ENCODE data around the gene RARG. TPM values are rescaled to one million over a fixed set of nuclear protein-coding genes. Genes with fewer than 3 reads are reported as not detected.

The RARG gene
- total RNA-seq, 1 experiment from 2014 or later: 77.2 TPM

DNA sequence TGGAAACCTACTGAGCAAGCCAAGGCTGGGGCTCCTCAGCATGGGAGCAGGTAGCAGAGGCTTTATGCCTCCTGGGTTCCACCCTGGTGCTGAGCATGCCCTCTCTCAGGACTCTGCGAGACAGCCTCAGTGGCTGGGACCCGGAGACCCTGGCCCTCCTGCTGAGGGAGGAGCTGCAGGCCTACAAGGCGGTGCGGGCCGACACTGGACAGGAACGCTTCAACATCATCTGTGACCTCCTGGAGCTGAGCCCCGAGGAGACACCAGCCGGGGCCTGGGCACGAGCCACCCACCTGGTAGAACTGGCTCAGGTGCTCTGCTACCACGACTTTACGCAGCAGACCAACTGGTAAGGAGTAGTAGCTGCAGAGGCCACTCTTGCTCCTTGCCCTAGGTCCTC, 44.5 kb upstream of the RARG start:
- TF ChIP-seq NR3C1 (CRISPR knock-in tag; conservative IDR thresholded peaks at IDR 0.05; ENCODE audit: low read depth): no peak
- TF ChIP-seq, protein P1, sequence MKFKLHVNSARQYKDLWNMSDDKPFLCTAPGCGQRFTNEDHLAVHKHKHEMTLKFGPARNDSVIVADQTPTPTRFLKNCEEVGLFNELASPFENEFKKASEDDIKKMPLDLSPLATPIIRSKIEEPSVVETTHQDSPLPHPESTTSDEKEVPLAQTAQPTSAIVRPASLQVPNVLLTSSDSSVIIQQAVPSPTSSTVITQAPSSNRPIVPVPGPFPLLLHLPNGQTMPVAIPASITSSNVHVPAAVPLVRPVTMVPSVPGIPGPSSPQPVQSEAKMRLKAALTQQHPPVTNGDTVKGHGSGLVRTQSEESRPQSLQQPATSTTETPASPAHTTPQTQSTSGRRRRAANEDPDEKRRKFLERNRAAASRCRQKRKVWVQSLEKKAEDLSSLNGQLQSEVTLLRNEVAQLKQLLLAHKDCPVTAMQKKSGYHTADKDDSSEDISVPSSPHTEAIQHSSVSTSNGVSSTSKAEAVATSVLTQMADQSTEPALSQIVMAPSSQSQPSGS (CRISPR knock-in tag; IDR thresholded peaks at IDR 0.05; ENCODE audit: borderline replicate concordance, low read depth): no peak
- TF ChIP-seq, protein P2, sequence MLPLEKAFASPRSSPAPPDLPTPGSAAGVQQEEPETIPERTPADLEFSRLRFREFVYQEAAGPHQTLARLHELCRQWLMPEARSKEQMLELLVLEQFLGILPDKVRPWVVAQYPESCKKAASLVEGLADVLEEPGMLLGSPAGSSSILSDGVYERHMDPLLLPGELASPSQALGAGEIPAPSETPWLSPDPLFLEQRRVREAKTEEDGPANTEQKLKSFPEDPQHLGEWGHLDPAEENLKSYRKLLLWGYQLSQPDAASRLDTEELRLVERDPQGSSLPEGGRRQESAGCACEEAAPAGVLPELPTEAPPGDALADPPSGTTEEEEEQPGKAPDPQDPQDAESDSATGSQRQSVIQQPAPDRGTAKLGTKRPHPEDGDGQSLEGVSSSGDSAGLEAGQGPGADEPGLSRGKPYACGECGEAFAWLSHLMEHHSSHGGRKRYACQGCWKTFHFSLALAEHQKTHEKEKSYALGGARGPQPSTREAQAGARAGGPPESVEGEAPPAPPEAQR (CRISPR knock-in tag; IDR thresholded peaks at IDR 0.05): no peak
- TF ChIP-seq, protein P3, sequence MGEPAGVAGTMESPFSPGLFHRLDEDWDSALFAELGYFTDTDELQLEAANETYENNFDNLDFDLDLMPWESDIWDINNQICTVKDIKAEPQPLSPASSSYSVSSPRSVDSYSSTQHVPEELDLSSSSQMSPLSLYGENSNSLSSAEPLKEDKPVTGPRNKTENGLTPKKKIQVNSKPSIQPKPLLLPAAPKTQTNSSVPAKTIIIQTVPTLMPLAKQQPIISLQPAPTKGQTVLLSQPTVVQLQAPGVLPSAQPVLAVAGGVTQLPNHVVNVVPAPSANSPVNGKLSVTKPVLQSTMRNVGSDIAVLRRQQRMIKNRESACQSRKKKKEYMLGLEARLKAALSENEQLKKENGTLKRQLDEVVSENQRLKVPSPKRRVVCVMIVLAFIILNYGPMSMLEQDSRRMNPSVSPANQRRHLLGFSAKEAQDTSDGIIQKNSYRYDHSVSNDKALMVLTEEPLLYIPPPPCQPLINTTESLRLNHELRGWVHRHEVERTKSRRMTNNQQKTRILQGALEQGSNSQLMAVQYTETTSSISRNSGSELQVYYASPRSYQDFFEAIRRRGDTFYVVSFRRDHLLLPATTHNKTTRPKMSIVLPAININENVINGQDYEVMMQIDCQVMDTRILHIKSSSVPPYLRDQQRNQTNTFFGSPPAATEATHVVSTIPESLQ (CRISPR knock-in tag; IDR thresholded peaks at IDR 0.05): no peak
- no peak for TF ChIP-seq GRHL2 (CRISPR knock-in tag; IDR thresholded peaks at IDR 0.05; ENCODE audit: insufficient replicate concordance, severe bottlenecking)
- TF ChIP-seq, protein P4, sequence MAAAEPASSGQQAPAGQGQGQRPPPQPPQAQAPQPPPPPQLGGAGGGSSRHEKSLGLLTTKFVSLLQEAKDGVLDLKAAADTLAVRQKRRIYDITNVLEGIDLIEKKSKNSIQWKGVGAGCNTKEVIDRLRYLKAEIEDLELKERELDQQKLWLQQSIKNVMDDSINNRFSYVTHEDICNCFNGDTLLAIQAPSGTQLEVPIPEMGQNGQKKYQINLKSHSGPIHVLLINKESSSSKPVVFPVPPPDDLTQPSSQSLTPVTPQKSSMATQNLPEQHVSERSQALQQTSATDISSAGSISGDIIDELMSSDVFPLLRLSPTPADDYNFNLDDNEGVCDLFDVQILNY (CRISPR knock-in tag; IDR thresholded peaks at IDR 0.05): no peak
- no peak for TF ChIP-seq KAT7 (CRISPR knock-in tag; IDR thresholded peaks at IDR 0.05; ENCODE audit: borderline replicate concordance)
- TF ChIP-seq, protein P5, sequence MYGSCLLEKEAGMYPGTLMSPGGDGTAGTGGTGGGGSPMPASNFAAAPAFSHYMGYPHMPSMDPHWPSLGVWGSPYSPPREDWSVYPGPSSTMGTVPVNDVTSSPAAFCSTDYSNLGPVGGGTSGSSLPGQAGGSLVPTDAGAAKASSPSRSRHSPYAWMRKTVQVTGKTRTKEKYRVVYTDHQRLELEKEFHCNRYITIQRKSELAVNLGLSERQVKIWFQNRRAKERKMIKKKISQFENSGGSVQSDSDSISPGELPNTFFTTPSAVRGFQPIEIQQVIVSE (CRISPR knock-in tag; IDR thresholded peaks at IDR 0.05; ENCODE audit: borderline replicate concordance): no peak
- Mint-ChIP-seq H3K27ac (no peak overlapping the region), H3K9me3 (no peaks in the 10 kb centered on the region), H3K4me3 (no peak overlapping the region), H3K36me3 (peaks cover 66% of the 10 kb centered on the region), H3K27me3 (ENCODE audit: low read depth) (no peaks in the 10 kb centered on the region), H3K4me1 (peaks cover 4% of the 10 kb centered on the region; the same call in 1 of the 2 replicates)
- ATAC-seq (no peak), DNase-seq (ENCODE audit: low spot score) (no peak)
- ChIA-PET CTCF (interaction anchor here (0.8 to 2.8 kb wide), 2 partner anchors 60 to 63 kb away, joined by 3 to 15 read pairs; no protein-coding TSS in a partner anchor), POLR2A (no interaction called here)

DNA sequence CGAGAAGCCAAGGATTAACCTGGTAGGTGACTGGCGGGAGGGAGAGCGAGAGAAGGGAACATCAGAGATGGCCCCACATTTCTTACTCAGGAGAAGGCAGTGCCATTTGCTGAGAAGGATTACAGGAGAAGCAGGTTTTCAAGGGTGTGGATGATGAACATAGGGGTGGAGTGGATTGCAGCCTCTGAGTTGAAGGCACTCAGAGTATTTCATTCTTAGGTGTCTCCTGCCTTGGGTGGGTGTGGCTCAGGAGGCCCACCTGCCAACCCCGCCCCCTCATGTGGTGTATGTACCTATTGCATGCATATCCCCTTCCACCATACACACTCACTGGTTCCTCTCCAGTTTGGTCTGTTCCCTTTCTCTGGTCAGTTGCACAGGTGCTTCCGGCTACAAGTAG, 42.4 kb upstream of the RARG start:
- Mint-ChIP-seq H3K4me3 (no peak overlapping the region), H3K27me3 (ENCODE audit: low read depth) (no peaks in the 10 kb centered on the region), H3K4me1 (peaks cover 14% of the 10 kb centered on the region), H3K36me3 (peaks cover 68% of the 10 kb centered on the region), H3K27ac (peak overlapping the region; percentile 34; the same call in 1 of the 2 replicates), H3K9me3 (no peaks in the 10 kb centered on the region)
- DNase-seq (ENCODE audit: low spot score) (no peak), ATAC-seq (no peak)
- POLR2A ChIA-PET: no interaction called here
- TF ChIP-seq, protein P6, sequence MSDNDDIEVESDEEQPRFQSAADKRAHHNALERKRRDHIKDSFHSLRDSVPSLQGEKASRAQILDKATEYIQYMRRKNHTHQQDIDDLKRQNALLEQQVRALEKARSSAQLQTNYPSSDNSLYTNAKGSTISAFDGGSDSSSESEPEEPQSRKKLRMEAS (CRISPR knock-in tag; IDR thresholded peaks at IDR 0.05): no peak
- TF ChIP-seq NFE2L1 (CRISPR knock-in tag; IDR thresholded peaks at IDR 0.05): no peak
- TF ChIP-seq, protein P7, sequence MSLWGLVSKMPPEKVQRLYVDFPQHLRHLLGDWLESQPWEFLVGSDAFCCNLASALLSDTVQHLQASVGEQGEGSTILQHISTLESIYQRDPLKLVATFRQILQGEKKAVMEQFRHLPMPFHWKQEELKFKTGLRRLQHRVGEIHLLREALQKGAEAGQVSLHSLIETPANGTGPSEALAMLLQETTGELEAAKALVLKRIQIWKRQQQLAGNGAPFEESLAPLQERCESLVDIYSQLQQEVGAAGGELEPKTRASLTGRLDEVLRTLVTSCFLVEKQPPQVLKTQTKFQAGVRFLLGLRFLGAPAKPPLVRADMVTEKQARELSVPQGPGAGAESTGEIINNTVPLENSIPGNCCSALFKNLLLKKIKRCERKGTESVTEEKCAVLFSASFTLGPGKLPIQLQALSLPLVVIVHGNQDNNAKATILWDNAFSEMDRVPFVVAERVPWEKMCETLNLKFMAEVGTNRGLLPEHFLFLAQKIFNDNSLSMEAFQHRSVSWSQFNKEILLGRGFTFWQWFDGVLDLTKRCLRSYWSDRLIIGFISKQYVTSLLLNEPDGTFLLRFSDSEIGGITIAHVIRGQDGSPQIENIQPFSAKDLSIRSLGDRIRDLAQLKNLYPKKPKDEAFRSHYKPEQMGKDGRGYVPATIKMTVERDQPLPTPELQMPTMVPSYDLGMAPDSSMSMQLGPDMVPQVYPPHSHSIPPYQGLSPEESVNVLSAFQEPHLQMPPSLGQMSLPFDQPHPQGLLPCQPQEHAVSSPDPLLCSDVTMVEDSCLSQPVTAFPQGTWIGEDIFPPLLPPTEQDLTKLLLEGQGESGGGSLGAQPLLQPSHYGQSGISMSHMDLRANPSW (CRISPR knock-in tag; conservative IDR thresholded peaks at IDR 0.05; ENCODE audit: low read depth): no peak
- TF ChIP-seq SOX15 (CRISPR knock-in tag; IDR thresholded peaks at IDR 0.05): no peak
- TF ChIP-seq FOXK1 (CRISPR knock-in tag; IDR thresholded peaks at IDR 0.05): no peak
- TF ChIP-seq, protein P8, sequence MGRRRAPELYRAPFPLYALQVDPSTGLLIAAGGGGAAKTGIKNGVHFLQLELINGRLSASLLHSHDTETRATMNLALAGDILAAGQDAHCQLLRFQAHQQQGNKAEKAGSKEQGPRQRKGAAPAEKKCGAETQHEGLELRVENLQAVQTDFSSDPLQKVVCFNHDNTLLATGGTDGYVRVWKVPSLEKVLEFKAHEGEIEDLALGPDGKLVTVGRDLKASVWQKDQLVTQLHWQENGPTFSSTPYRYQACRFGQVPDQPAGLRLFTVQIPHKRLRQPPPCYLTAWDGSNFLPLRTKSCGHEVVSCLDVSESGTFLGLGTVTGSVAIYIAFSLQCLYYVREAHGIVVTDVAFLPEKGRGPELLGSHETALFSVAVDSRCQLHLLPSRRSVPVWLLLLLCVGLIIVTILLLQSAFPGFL (CRISPR knock-in tag; IDR thresholded peaks at IDR 0.05; ENCODE audit: borderline replicate concordance): no peak
- CTCF ChIA-PET: interaction anchor here (0.7 to 11.3 kb wide), 4 partner anchors 47 to 174 kb away, joined by 3 to 333 read pairs (median 6); partner anchors contain the start of genes AAAS and ITGB7
